ENCODE data around the gene RASGRF1.

The RASGRF1 gene

GRCh38 chr15:78974272-78974918 lies 116.2 kb downstream of the RASGRF1 start:
- Histone ChIP-seq H3K27ac (no peak overlapping the region), H3K79me2 (no peaks in the 10 kb centered on the region), H3K4me3 (ENCODE audit: low read depth, low read length) (no peak overlapping the region)

GRCh38 chr15:78969687-78970349 lies 120.8 kb downstream of the RASGRF1 start:
- H3K36me3 ChIP-seq (ENCODE audit: control insufficient read depth, insufficient read depth, low read length), result no peaks in the 10 kb centered on the region
- TF ChIP-seq CTCF (IDR thresholded peaks at IDR 0.05), result no peak
- no peak overlapping the region for H3K27ac ChIP-seq
- no peak overlapping the region for H3K9ac ChIP-seq
- H3K4me3 ChIP-seq (ENCODE audit: low read depth, low read length), result no peak overlapping the region
- H3K9me3 ChIP-seq (ENCODE audit: control insufficient read depth, low read length), result no peaks in the 10 kb centered on the region
- no peak overlapping the region for H3K4me2 ChIP-seq (ENCODE audit: low read length)
- no peak overlapping the region for H2AFZ ChIP-seq
- H3K79me2 ChIP-seq, result no peaks in the 10 kb centered on the region
- H3K27me3 ChIP-seq (ENCODE audit: control insufficient read depth, insufficient read depth, low read length), result no peaks in the 10 kb centered on the region
- peaks cover 2% of the 10 kb centered on the region for H3K4me1 ChIP-seq

More at GRCh38 chr15:78974272-78974918, 116.2 kb downstream of the RASGRF1 start:
- TF ChIP-seq CTCF (IDR thresholded peaks at IDR 0.05), result no peak
- Histone ChIP-seq H3K27me3 (ENCODE audit: control insufficient read depth, insufficient read depth, low read length) (no peaks in the 10 kb centered on the region), H3K36me3 (ENCODE audit: control insufficient read depth, insufficient read depth, low read length) (no peaks in the 10 kb centered on the region), H3K9me3 (ENCODE audit: control insufficient read depth, low read length) (no peaks in the 10 kb centered on the region), H3K4me2 (ENCODE audit: low read length) (no peak overlapping the region), H3K9ac (no peak overlapping the region), H2AFZ (no peak overlapping the region), H3K4me1 (no peaks in the 10 kb centered on the region)

GRCh38 chr15:78968539-78969271 lies 121.9 kb downstream of the RASGRF1 start:
- Histone ChIP-seq H3K27ac (peak overlapping the region; percentile 42), H3K9me3 (ENCODE audit: control insufficient read depth, low read length) (no peaks in the 10 kb centered on the region), H3K4me2 (ENCODE audit: low read length) (peak overlapping the region; percentile 31)

GRCh38 chr15:78968114-78968513 lies 122.5 kb downstream of the RASGRF1 start:
- no peak overlapping the region for H3K4me2 ChIP-seq (ENCODE audit: low read length)
- H2AFZ ChIP-seq, result no peak overlapping the region
- no peak for TF ChIP-seq CTCF (IDR thresholded peaks at IDR 0.05)
- H3K36me3 ChIP-seq (ENCODE audit: control insufficient read depth, insufficient read depth, low read length), result no peaks in the 10 kb centered on the region
- H3K79me2 ChIP-seq, result no peaks in the 10 kb centered on the region
- H3K4me3 ChIP-seq (ENCODE audit: low read depth, low read length), result no peak overlapping the region
- H3K27ac ChIP-seq, result no peak overlapping the region
- no peak overlapping the region for H3K9ac ChIP-seq
- no peaks in the 10 kb centered on the region for H3K9me3 ChIP-seq (ENCODE audit: control insufficient read depth, low read length)
- no peaks in the 10 kb centered on the region for H3K27me3 ChIP-seq (ENCODE audit: control insufficient read depth, insufficient read depth, low read length)
- peaks cover 2% of the 10 kb centered on the region for H3K4me1 ChIP-seq

More at GRCh38 chr15:78968539-78969271, 121.9 kb downstream of the RASGRF1 start:
- H3K9ac ChIP-seq, result no peak overlapping the region
- peak overlapping the region; percentile 28 for H2AFZ ChIP-seq
- H3K27me3 ChIP-seq (ENCODE audit: control insufficient read depth, insufficient read depth, low read length), result no peaks in the 10 kb centered on the region
- H3K79me2 ChIP-seq, result no peaks in the 10 kb centered on the region
- H3K4me3 ChIP-seq (ENCODE audit: low read depth, low read length), result no peak overlapping the region
- TF ChIP-seq CTCF (IDR thresholded peaks at IDR 0.05), result no peak
- peaks cover 2% of the 10 kb centered on the region for H3K4me1 ChIP-seq
- H3K36me3 ChIP-seq (ENCODE audit: control insufficient read depth, insufficient read depth, low read length), result no peaks in the 10 kb centered on the region
